ENCODE data around the gene DEDD. TPM values are rescaled to one million over a fixed set of nuclear protein-coding genes. Genes with fewer than 3 reads are reported as not detected.

DEDD gene
- total and polyA plus RNA-seq, 2 donors (not counting 1 experiment from before 2014, with no cell fraction given): 21.6 to 40.3 TPM

GRCh38 chr1:161138431-161138830 is 6.0 kb upstream of the DEDD start:
- no peak overlapping the region for H3K27ac ChIP-seq (ENCODE audit: insufficient read depth, low read length)

GRCh38 chr1:161137881-161138280 is 5.4 kb upstream of the DEDD start:
- Histone ChIP-seq H3K27ac (ENCODE audit: insufficient read depth, low read length) (no peak overlapping the region), H3K79me2 (ENCODE audit: control insufficient read depth, insufficient read depth, low read length) (peaks cover 17% of the 10 kb centered on the region), H3K4me1 (ENCODE audit: control insufficient read depth, extremely low read depth, insufficient read depth, low read length) (no peaks in the 10 kb centered on the region), H3K27me3 (ENCODE audit: control insufficient read depth, insufficient read depth, low read length) (no peaks in the 10 kb centered on the region), H3K36me3 (ENCODE audit: control insufficient read depth, insufficient read depth, low read length) (no peaks in the 10 kb centered on the region), H2AFZ (ENCODE audit: low read length) (no peak overlapping the region), H4K20me1 (ENCODE audit: control insufficient read depth, extremely low read depth, insufficient read depth, low read length) (no peaks in the 10 kb centered on the region), H3K4me3 (replicated peaks in 1 of 4; ENCODE audit: control extremely low read depth in 1 of 4, insufficient read depth in 1 of 4, low read depth in 3 of 4, low read length in 4 of 4) (no peak overlapping the region), H3K9ac (ENCODE audit: insufficient read depth, low read length) (no peak overlapping the region), H3K4me2 (ENCODE audit: extremely low read depth, insufficient read depth, low read length) (no peak overlapping the region), H3K9me3 (ENCODE audit: control insufficient read depth, insufficient read depth, low read depth, low read length) (no peaks in the 10 kb centered on the region)
- no peak for DNase-seq (ENCODE audit: low read depth in 2 of 2)
- TF ChIP-seq CTCF (conservative IDR thresholded peaks at IDR 0.05 in 1 of 2, IDR thresholded peaks at IDR 0.05 in 1 of 2; ENCODE audit: low read depth in 1 of 2, low read length in 2 of 2): no peak
- no peak for TF ChIP-seq EZH2 (IDR thresholded peaks at IDR 0.05; ENCODE audit: low read length, missing control alignments)

More at GRCh38 chr1:161138431-161138830, 6.0 kb upstream of the DEDD start:
- Histone ChIP-seq H4K20me1 (ENCODE audit: control insufficient read depth, extremely low read depth, insufficient read depth, low read length) (no peaks in the 10 kb centered on the region), H3K27me3 (ENCODE audit: control insufficient read depth, insufficient read depth, low read length) (no peaks in the 10 kb centered on the region), H3K36me3 (ENCODE audit: control insufficient read depth, insufficient read depth, low read length) (no peaks in the 10 kb centered on the region), H3K9ac (ENCODE audit: insufficient read depth, low read length) (no peak overlapping the region), H2AFZ (ENCODE audit: low read length) (no peak overlapping the region), H3K4me2 (ENCODE audit: extremely low read depth, insufficient read depth, low read length) (no peak overlapping the region), H3K4me1 (ENCODE audit: control insufficient read depth, extremely low read depth, insufficient read depth, low read length) (no peaks in the 10 kb centered on the region), H3K4me3 (replicated peaks in 1 of 4; ENCODE audit: control extremely low read depth in 1 of 4, insufficient read depth in 1 of 4, low read depth in 3 of 4, low read length in 4 of 4) (no peak overlapping the region), H3K9me3 (ENCODE audit: control insufficient read depth, insufficient read depth, low read depth, low read length) (no peaks in the 10 kb centered on the region), H3K79me2 (ENCODE audit: control insufficient read depth, insufficient read depth, low read length) (peaks cover 15% of the 10 kb centered on the region)
- no peak for DNase-seq (ENCODE audit: low read depth in 2 of 2)
- TF ChIP-seq CTCF (conservative IDR thresholded peaks at IDR 0.05 in 1 of 2, IDR thresholded peaks at IDR 0.05 in 1 of 2; ENCODE audit: low read depth in 1 of 2, low read length in 2 of 2) (no peak), EZH2 (IDR thresholded peaks at IDR 0.05; ENCODE audit: low read length, missing control alignments) (no peak)

GRCh38 chr1:161133220-161133740 is 813 bp upstream of the DEDD start:
- Histone ChIP-seq H3K9ac (ENCODE audit: insufficient read depth, low read length) (peak overlapping the region; percentile 96), H3K36me3 (ENCODE audit: control insufficient read depth, insufficient read depth, low read length) (peaks cover 9% of the 10 kb centered on the region), H3K27ac (ENCODE audit: insufficient read depth, low read length) (peak overlapping the region; percentile 83), H3K27me3 (ENCODE audit: control insufficient read depth, insufficient read depth, low read length) (no peaks in the 10 kb centered on the region), H3K79me2 (ENCODE audit: control insufficient read depth, insufficient read depth, low read length) (peaks cover 45% of the 10 kb centered on the region), H3K9me3 (ENCODE audit: control insufficient read depth, insufficient read depth, low read depth, low read length) (no peaks in the 10 kb centered on the region), H3K4me1 (ENCODE audit: control insufficient read depth, extremely low read depth, insufficient read depth, low read length) (peaks cover 3% of the 10 kb centered on the region), H3K4me2 (ENCODE audit: extremely low read depth, insufficient read depth, low read length) (peak overlapping the region; percentile 86), H4K20me1 (ENCODE audit: control insufficient read depth, extremely low read depth, insufficient read depth, low read length) (no peaks in the 10 kb centered on the region), H3K4me3 (replicated peaks in 1 of 4; ENCODE audit: control extremely low read depth in 1 of 4, insufficient read depth in 1 of 4, low read depth in 3 of 4, low read length in 4 of 4) (peak overlapping the region; percentile 84 to 99 (median 94)), H2AFZ (ENCODE audit: low read length) (peak overlapping the region; percentile 90)
- TF ChIP-seq CTCF (conservative IDR thresholded peaks at IDR 0.05 in 1 of 2, IDR thresholded peaks at IDR 0.05 in 1 of 2; ENCODE audit: low read depth in 1 of 2, low read length in 2 of 2) (no peak), EZH2 (IDR thresholded peaks at IDR 0.05; ENCODE audit: low read length, missing control alignments) (no peak)
- no peak for DNase-seq (ENCODE audit: low read depth in 2 of 2)
